Mammary epithelial cell (primary cell): ENCODE results near the gene MARCHF3.

Experiments used
- EZH2 ChIP-seq: IDR thresholded peaks from 2 replicates; pipeline ENCODE4 v1.6.1; 2012; ENCODE audit warnings: low read length, inconsistent platforms, borderline replicate concordance
- TF ChIP-seq, protein P1 (sequence below), 2 donors: IDR thresholded peaks in 1 of 2; conservative IDR thresholded peaks in 1 of 2; 2 replicates each; pipeline ENCODE4 v1.5.1; 2011 to 2012; ENCODE audit warnings: inconsistent platforms in 2 of 2, low read length in 2 of 2, mild to moderate bottlenecking in 2 of 2, control low read depth in 1 of 2, low read depth in 1 of 2; ENCODE audit not compliant: insufficient read depth in 1 of 2; ENCODE audit errors: extremely low read depth in 1 of 2

DNA sequence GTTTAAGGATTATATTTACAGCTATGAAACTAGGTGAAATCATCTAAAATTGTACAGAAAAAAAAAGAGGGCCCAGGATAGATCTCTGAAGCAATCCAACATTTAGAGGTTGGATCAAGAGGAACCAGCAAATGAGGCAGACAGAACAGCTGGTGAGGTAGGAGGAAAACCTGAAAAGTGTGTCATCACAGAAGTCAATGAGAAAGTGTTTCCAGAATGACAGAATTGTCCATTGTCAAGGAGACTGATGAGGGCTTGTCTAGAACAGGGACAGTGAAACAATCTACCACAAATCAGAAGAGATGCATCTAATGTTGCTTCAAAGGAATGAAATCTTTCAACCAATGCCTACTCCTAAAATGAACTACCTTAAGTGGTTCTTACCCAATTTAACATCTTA is 36.4 kb upstream of the MARCHF3 start:
- TF ChIP-seq, protein P1, sequence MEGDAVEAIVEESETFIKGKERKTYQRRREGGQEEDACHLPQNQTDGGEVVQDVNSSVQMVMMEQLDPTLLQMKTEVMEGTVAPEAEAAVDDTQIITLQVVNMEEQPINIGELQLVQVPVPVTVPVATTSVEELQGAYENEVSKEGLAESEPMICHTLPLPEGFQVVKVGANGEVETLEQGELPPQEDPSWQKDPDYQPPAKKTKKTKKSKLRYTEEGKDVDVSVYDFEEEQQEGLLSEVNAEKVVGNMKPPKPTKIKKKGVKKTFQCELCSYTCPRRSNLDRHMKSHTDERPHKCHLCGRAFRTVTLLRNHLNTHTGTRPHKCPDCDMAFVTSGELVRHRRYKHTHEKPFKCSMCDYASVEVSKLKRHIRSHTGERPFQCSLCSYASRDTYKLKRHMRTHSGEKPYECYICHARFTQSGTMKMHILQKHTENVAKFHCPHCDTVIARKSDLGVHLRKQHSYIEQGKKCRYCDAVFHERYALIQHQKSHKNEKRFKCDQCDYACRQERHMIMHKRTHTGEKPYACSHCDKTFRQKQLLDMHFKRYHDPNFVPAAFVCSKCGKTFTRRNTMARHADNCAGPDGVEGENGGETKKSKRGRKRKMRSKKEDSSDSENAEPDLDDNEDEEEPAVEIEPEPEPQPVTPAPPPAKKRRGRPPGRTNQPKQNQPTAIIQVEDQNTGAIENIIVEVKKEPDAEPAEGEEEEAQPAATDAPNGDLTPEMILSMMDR (conservative IDR thresholded peaks at IDR 0.05 in 1 of 2, IDR thresholded peaks at IDR 0.05 in 1 of 2; ENCODE audit: extremely low read depth in 1 of 2, insufficient read depth in 1 of 2, low read depth in 1 of 2, low read length in 2 of 2): no peak
- TF ChIP-seq EZH2: no peak
